Thyroid gland (tissue), 4 donors: ENCODE measurements around the gene COX20. TPM values are rescaled to one million over a fixed set of nuclear protein-coding genes. Genes with fewer than 3 reads are reported as not detected.

Experiments
- DNase-seq, 2 donors: peaks; one replicate each; pipeline ENCODE4 v3.0.0-alpha.2; 2019
- H3K27ac ChIP-seq, 3 donors: fragments of 200-600 bp; sonication (generic); 1 replicate in 2 of 3; 2 replicates in 1 of 3; pipeline ENCODE4 v1.5.1; 2016 to 2019; ENCODE audit warnings: mild to moderate bottlenecking in 1 of 3, moderate library complexity in 1 of 3
- H3K27me3 ChIP-seq: fragments of 200-600 bp; sonication (generic); one replicate; pipeline ENCODE4 v1.5.1; 2019
- H3K36me3 ChIP-seq, 2 donors: fragments of 200-600 bp; sonication (generic); one replicate each; pipeline ENCODE4 v1.5.1; 2016 to 2019
- H3K4me1 ChIP-seq, 2 donors: fragments of 200-600 bp; sonication (generic); one replicate each; pipeline ENCODE4 v1.5.1; 2017 to 2019
- H3K4me3 ChIP-seq, 3 donors: fragments of 200-600 bp; sonication (generic); replicated peaks in 1 of 3; 1 replicate in 2 of 3; 2 replicates in 1 of 3; pipeline ENCODE4 v1.5.1; 2016; ENCODE audit warnings: mild to moderate bottlenecking in 1 of 3
- H3K9me3 ChIP-seq: fragments of 200-600 bp; sonication (generic); one replicate; pipeline ENCODE4 v1.5.1; 2017
- POLR2A ChIP-seq, 2 donors: fragments of 450-650 bp; IDR thresholded peaks; one replicate each; pipeline ENCODE4 v1.6.1; 2017; ENCODE audit warnings: antibody characterized with exemption in 2 of 2, mild to moderate bottlenecking in 2 of 2, moderate library complexity in 1 of 2
- WGBS, 2 donors: methylation state at CpG; one replicate each; pipeline ENCODE4 v1.1.5; 2017; 5-methylcytosine and 5-hydroxymethylcytosine counted together
- intact Hi-C: fragments of 100-400 bp; cut with DNase I; formaldehyde crosslinking; loops from one replicate; pipeline ENCODE4 v1.15.1; 2023
- total RNA-seq, 4 donors: library from RNA; depleted of rRNA; stranded (reverse); fragments of >200 nt; gene quantifications; one replicate each; pipeline ENCODE4 v1.2.3, GENCODE V29; 2016
- TF ChIP-seq, protein P1 (sequence below), 6 experiments: fragments of 200-600 bp in 3 of 6; fragments of 450-650 bp in 3 of 6; sonication (generic) in 3 of 6; IDR thresholded peaks; one replicate each; pipeline ENCODE4 v1.5.1; 2016 to 2019; ENCODE audit warnings: antibody characterized with exemption in 6 of 6, mild to moderate bottlenecking in 2 of 6, inconsistent platforms in 1 of 6, moderate library complexity in 1 of 6

Gene COX20, protein sequence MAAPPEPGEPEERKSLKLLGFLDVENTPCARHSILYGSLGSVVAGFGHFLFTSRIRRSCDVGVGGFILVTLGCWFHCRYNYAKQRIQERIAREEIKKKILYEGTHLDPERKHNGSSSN
- 10 to 100 TPM; 68.8 to 83.6 (median 73.5) TPM for total RNA-seq

DNA sequence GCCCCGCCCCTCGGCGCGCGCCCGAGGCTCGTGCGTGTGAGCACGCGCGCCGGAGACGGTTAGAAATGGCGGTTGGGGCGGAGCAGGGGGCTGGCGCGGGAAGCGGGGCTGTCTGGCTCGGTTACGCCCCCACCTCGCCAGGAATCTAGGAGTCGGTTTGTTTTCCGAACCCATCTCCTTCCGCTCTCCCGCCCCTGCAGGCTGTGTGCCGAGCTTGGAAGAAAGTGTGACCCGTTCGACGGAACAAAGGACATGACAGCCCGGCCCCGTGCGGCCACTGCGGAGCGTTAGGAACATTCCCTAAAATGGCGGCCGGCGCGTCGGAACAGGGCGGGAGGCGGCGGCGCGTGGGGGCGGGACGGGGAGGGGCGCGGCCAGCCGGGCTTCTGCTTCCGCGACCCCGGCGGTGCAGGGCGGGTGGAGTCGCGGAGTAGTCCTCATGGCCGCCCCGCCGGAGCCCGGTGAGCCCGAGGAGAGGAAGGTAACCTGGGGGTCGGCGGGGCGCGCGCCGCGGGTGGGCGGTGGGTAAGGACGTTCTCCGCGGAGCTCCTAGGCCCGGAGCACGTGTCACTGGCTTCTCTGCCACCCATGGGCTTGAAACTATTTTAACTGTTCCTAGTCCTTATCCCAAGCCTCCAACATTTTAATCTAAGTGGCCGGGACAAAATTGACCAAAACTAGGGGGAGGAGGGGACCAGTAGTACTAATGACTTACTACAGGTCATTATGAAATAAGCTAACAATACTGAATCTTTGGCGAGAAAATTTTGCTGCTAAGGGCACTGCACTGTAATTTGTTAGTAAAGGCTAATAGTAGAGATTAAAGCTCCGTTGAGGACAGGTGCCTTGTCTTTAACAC is at the start of gene COX20:
Gene COX20 (plus strand): TSS at position 383 of the 859 bp plus-strand sequence. CDS start 57 bp downstream, at position 440.
- intact Hi-C loops: loop anchor here (10.0 kb wide), 1 partner anchor 209 kb away; no protein-coding TSS in a partner anchor
- WGBS, 2 donors: 0% methylated on average over 41 to 52 of the region's 77 CpGs
- TF ChIP-seq POLR2A (IDR thresholded peaks at IDR 0.05): peak; percentile 42 to 70
- TF ChIP-seq, protein P1, sequence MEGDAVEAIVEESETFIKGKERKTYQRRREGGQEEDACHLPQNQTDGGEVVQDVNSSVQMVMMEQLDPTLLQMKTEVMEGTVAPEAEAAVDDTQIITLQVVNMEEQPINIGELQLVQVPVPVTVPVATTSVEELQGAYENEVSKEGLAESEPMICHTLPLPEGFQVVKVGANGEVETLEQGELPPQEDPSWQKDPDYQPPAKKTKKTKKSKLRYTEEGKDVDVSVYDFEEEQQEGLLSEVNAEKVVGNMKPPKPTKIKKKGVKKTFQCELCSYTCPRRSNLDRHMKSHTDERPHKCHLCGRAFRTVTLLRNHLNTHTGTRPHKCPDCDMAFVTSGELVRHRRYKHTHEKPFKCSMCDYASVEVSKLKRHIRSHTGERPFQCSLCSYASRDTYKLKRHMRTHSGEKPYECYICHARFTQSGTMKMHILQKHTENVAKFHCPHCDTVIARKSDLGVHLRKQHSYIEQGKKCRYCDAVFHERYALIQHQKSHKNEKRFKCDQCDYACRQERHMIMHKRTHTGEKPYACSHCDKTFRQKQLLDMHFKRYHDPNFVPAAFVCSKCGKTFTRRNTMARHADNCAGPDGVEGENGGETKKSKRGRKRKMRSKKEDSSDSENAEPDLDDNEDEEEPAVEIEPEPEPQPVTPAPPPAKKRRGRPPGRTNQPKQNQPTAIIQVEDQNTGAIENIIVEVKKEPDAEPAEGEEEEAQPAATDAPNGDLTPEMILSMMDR (IDR thresholded peaks at IDR 0.05): no peak
- peaks cover 17 to 25% of the 10 kb centered on the region in 2 donors for H3K4me1 ChIP-seq
- peak within 1 kb of the TSS; percentile 55 to 79 (median 60) for H3K4me3 ChIP-seq
- no peaks in the 10 kb centered on the region for H3K9me3 ChIP-seq
- no peaks in the 10 kb centered on the region for H3K27me3 ChIP-seq
- DNase-seq: peak; percentile 90 to 91
- no peaks in the 10 kb centered on the region for H3K36me3 ChIP-seq
- H3K27ac ChIP-seq: peak within 1 kb of the TSS; percentile 99

DNA sequence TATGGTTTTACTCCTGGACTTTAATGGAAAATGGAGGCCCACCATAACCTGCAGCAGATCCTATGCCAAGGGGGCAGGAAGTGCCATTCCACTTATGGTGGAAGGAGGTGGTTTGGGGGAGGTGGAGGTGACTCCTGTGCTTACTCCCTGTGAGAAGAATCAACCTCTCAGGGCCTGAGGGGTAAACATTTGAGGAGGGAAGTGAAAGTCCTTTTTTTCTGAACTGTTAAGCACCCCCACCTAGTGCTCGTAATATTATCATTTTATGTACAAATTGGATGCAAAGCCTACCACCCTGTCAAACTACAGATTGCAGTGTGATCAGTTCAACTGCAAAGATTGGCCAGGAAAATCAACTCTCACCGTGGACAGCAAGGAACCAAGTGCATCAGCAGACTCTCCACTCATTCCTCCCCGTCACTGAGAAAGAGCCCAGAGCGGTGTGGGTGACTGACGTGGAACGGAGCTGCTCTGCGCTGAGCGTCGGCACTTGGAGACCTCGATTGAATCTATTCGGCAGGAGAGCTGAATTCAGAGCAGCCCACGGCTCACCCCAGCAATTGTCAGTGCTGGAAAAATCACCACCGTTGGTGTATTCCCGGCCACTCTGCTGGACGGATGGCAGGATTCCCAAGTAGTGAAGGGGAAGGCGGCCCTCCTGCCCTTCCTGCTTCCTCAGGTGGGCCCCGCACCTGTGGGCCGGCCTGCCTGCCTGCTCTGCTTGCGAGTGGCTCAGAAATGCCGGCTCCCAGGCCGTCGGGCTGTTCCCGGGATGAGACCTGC is 46.8 kb upstream of the COX20 start:
- no peak for DNase-seq
- TF ChIP-seq, protein P1 (IDR thresholded peaks at IDR 0.05): no peak
- no peak for TF ChIP-seq POLR2A (IDR thresholded peaks at IDR 0.05)
- Histone ChIP-seq H3K27me3 (no peaks in the 10 kb centered on the region), H3K36me3 (no peaks in the 10 kb centered on the region), H3K4me3 (no peak overlapping the region), H3K9me3 (no peaks in the 10 kb centered on the region), H3K27ac (no peak overlapping the region), H3K4me1 (no peaks in the 10 kb centered on the region)
- intact Hi-C loops: no loop called here
- 52 to 67% methylated on average over 20 to 23 of the region's 23 CpGs for WGBS, 2 donors

DNA sequence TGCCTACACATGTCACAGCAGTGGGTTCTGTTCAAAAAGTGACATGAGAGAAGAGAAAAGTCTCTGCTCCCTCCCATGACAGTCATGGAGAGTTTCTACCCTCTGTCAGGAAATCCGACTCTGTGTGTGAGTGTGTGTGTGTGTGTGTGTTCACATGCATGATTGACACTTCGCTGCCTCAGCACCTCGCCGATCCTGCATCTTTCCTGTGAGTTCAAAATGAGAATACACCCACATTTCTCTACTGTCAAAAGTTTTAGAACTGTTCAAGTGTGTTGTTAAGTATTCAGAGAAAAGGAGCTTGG is 46.2 kb upstream of the COX20 start:
- intact Hi-C loops: no loop called here

DNA sequence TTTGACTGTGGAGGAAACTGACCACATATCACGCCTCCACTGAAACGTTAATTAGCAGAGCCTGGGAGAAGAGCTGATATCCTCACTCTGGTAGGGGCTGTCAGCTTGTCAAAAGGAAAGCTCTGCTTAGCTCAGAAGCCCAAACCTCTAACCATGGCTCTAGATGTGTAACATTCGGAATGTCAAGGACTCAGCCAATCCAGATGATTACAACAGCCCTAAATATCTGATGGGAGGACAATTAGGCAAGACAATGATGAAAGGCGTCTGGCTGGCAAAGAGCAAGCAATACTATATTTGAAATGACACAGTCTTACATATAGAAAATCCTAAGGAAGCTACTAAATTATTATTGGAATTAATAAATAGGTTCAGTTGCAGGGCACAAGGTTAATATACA is 45.7 kb upstream of the COX20 start:
- Histone ChIP-seq H3K27me3 (no peaks in the 10 kb centered on the region), H3K4me1 (no peaks in the 10 kb centered on the region), H3K27ac (no peak overlapping the region), H3K36me3 (no peaks in the 10 kb centered on the region), H3K9me3 (no peaks in the 10 kb centered on the region), H3K4me3 (no peak overlapping the region)
- TF ChIP-seq, protein P1 (IDR thresholded peaks at IDR 0.05): no peak
- TF ChIP-seq POLR2A (IDR thresholded peaks at IDR 0.05): no peak
- WGBS, 2 donors: 71% methylated on average over 4 of the region's 4 CpGs
- DNase-seq: no peak
- intact Hi-C loops: loop anchor here (10.0 kb wide), 1 partner anchor 255 kb away; no protein-coding TSS in a partner anchor

More for the DNA sequence above, 46.2 kb upstream of the COX20 start:
- no peaks in the 10 kb centered on the region for H3K4me1 ChIP-seq
- no peak for DNase-seq
- 53 to 68% methylated on average over 4 of the region's 4 CpGs for WGBS, 2 donors
- H3K9me3 ChIP-seq: no peaks in the 10 kb centered on the region
- no peak overlapping the region for H3K4me3 ChIP-seq
- no peak for TF ChIP-seq POLR2A (IDR thresholded peaks at IDR 0.05)
- TF ChIP-seq, protein P1 (IDR thresholded peaks at IDR 0.05): no peak
- H3K27me3 ChIP-seq: no peaks in the 10 kb centered on the region
- H3K27ac ChIP-seq: no peak overlapping the region
- no peaks in the 10 kb centered on the region for H3K36me3 ChIP-seq
